Measurements from ENCODE around the gene EVI5. TPM values are rescaled to one million over a fixed set of nuclear protein-coding genes. Genes with fewer than 3 reads are reported as not detected.
A peak's percentile ranks its signal among the peaks of the same experiment; 100 is the strongest.

EVI5 gene
- polyA plus RNA-seq, 1 donor from 2014 or later: 8.5 TPM

DNA sequence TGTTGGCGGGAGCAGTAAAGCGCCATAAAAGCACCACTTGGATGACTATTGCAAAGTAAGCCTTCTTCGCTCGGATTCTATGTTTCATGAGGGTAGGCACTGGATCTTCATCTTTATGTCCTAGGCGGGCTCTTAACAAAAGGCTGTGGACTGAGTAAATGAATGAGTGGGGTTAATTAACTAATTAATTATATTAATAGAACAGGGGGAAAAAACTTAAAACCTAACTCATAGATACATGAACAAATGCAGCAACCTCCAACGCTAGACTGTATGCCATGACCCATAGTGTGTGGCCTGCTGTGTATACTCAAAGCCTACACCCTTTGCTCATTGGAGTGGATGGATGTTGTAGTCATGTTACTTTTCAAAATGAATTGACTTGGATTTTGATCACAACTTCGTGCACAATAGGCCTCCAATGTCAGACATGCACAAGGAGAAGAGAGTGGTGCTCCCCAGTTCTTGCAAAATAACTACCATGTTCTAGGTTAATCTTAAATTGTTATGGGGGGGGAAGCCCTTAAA lies 297.8 kb downstream of the EVI5 start:
- Histone ChIP-seq H4K20me1 (ENCODE audit: insufficient read depth) (no peaks in the 10 kb centered on the region), H3K27me3 (ENCODE audit: insufficient read depth, low read depth, low read length) (peaks cover 83% of the 10 kb centered on the region), H3K9me3 (ENCODE audit: low read length) (no peaks in the 10 kb centered on the region), H3K4me3 (ENCODE audit: low read length) (no peak overlapping the region), H3K79me2 (replicated peaks; ENCODE audit: insufficient read depth, low read length) (no peaks in the 10 kb centered on the region), H2AFZ (ENCODE audit: low read depth, low read length) (no peak overlapping the region), H3K9ac (ENCODE audit: low read length) (no peak overlapping the region), H3K4me2 (ENCODE audit: low read length) (no peak overlapping the region), H3K27ac (ENCODE audit: low read length) (no peak overlapping the region), H3K9me2 (ENCODE audit: insufficient read depth, low read length) (no peaks in the 10 kb centered on the region), H3K36me3 (ENCODE audit: insufficient read depth, low read length) (no peaks in the 10 kb centered on the region), H3F3A (ENCODE audit: insufficient read depth, low read length, poor library complexity, severe bottlenecking) (no peaks in the 10 kb centered on the region)
- TF ChIP-seq EZH2 (IDR thresholded peaks at IDR 0.05; ENCODE audit: borderline replicate concordance, insufficient read depth, low read length, poor library complexity, severe bottlenecking) (no peak), EP300 (conservative IDR thresholded peaks at IDR 0.05; ENCODE audit: poor library complexity, severe bottlenecking) (no peak), SMC3 (conservative IDR thresholded peaks at IDR 0.05; ENCODE audit: poor library complexity) (no peak), MXI1 (conservative IDR thresholded peaks at IDR 0.05; ENCODE audit: poor library complexity, severe bottlenecking) (no peak), RAD21 (conservative IDR thresholded peaks at IDR 0.05) (no peak), POLR2AphosphoS5 (IDR thresholded peaks at IDR 0.05) (no peak), TAF1 (IDR thresholded peaks at IDR 0.05; ENCODE audit: low read depth) (no peak), REST (IDR thresholded peaks at IDR 0.05; ENCODE audit: borderline replicate concordance) (no peak), CTCF (IDR thresholded peaks at IDR 0.05; ENCODE audit: poor library complexity, severe bottlenecking) (no peak)

DNA sequence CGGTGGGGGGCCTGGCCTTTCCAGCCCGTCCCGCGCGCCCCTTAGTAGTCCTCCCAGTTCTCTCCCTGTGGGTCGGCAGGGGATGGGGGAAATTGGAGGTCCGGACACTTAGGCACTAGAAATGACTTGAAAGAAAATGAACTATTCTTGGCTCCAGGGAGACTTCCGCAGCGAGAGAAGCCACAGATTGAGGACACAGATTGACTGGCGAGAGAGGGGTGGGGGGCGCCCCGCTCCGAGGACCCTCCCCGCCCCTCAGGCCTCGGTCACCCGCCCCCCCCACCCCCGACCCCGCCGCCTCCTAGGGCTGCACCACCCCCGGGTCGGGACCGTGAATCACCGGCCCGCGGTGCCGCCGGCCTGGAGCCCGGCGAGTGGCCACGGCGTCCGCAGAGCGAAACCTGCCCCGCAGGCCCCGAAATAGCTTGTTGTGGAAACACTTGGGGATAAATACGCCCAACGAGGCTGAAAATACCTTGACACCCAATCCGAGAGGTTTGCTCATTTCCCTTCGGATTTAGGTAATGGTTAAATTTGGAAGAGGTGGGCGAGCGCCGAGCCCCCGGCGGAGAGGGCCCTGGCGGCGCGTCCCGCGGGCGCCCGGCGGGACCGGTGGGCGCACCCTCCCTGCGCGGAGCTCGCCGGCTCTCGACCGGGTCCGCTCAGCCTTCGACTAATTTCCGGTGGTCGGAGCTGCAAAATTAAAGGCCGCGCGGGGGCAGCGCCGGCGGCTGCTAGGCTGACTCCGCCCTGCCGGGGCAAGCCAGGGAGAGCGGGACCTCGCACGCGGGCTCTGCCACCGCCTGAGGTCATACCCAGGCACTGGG lies 298.4 kb downstream of the EVI5 start, which contains the start of gene GFI1:
GFI1 (minus strand) TSS at position 675 of the 827 bp plus-strand sequence. CDS start 3,438 bp downstream, outside the sequence.
- Histone ChIP-seq H3F3A (ENCODE audit: insufficient read depth, low read length, poor library complexity, severe bottlenecking) (no peaks in the 10 kb centered on the region), H3K9me3 (ENCODE audit: low read length) (no peaks in the 10 kb centered on the region), H4K20me1 (ENCODE audit: insufficient read depth) (no peaks in the 10 kb centered on the region), H3K27me3 (ENCODE audit: insufficient read depth, low read depth, low read length) (peaks cover 88% of the 10 kb centered on the region), H3K9ac (ENCODE audit: low read length) (no peak within 1 kb of the TSS), H3K27ac (ENCODE audit: low read length) (no peak within 1 kb of the TSS), H3K36me3 (ENCODE audit: insufficient read depth, low read length) (no peaks in the 10 kb centered on the region), H3K9me2 (ENCODE audit: insufficient read depth, low read length) (no peaks in the 10 kb centered on the region), H3K79me2 (replicated peaks; ENCODE audit: insufficient read depth, low read length) (no peaks in the 10 kb centered on the region), H2AFZ (ENCODE audit: low read depth, low read length) (no peak within 1 kb of the TSS), H3K4me3 (ENCODE audit: low read length) (peak within 1 kb of the TSS; percentile 61), H3K4me2 (ENCODE audit: low read length) (no peak within 1 kb of the TSS)
- TF ChIP-seq POLR2AphosphoS5 (IDR thresholded peaks at IDR 0.05): no peak
- no peak for TF ChIP-seq RAD21 (conservative IDR thresholded peaks at IDR 0.05)
- no peak for TF ChIP-seq REST (IDR thresholded peaks at IDR 0.05; ENCODE audit: borderline replicate concordance)
- no peak for TF ChIP-seq TAF1 (IDR thresholded peaks at IDR 0.05; ENCODE audit: low read depth)
- TF ChIP-seq CTCF (IDR thresholded peaks at IDR 0.05; ENCODE audit: poor library complexity, severe bottlenecking): no peak
- peak; percentile 75 for TF ChIP-seq EZH2 (IDR thresholded peaks at IDR 0.05; ENCODE audit: borderline replicate concordance, insufficient read depth, low read length, poor library complexity, severe bottlenecking)
- TF ChIP-seq EP300 (conservative IDR thresholded peaks at IDR 0.05; ENCODE audit: poor library complexity, severe bottlenecking): no peak
